D721Med (cell line): ENCODE results near the gene VWF.
A peak's percentile ranks its signal among the peaks of the same experiment; 100 is the strongest.

Source experiments
- DNase-seq: peaks from one replicate; pipeline ENCODE4 v3.0.0; 2011; ENCODE audit warnings: low spot score; ENCODE audit not compliant: insufficient read length
- FAIRE-seq: peaks from 2 replicates; lab custom pipeline; 2011; peaks lifted over from hg19 to GRCh38; lab: Jason Lieb, UNC
- CTCF ChIP-seq: IDR thresholded peaks from 2 replicates; pipeline ENCODE4 v1.5.1; 2012; ENCODE audit warnings: mild to moderate bottlenecking, control low read depth; ENCODE audit not compliant: insufficient read depth; ENCODE audit errors: missing control alignments

Gene VWF

GRCh38 chr12:5927732-5928516 is 196.5 kb downstream of the VWF start:
- TF ChIP-seq CTCF = no peak
- DNase-seq (no peak), FAIRE-seq (no peak)

- FAIRE-seq (no peak), DNase-seq (no peak)
- TF ChIP-seq CTCF = no peak
Observed at GRCh38 chr12:5925646-5926045, 198.8 kb downstream of the VWF start.

GRCh38 chr12:5924342-5924741 is 200.1 kb downstream of the VWF start:
- no peak for DNase-seq
- no peak for FAIRE-seq
- no peak for TF ChIP-seq CTCF

- peak; percentile 61 for FAIRE-seq
- no peak for DNase-seq
- TF ChIP-seq CTCF = no peak
Observed at GRCh38 chr12:5923751-5924150, 200.7 kb downstream of the VWF start.

GRCh38 chr12:5923043-5923605 is 201.3 kb downstream of the VWF start:
- DNase-seq (peak; percentile 91), FAIRE-seq (peak; percentile 98)
- TF ChIP-seq CTCF = no peak

- FAIRE-seq (no peak), DNase-seq (no peak)
- TF ChIP-seq CTCF = no peak
Observed at GRCh38 chr12:5921966-5922899, 202.2 kb downstream of the VWF start.
